GM18873 (cell line): ENCODE measurements around the gene GPR107.

ENCODE experiments used
- ATAC-seq: cut with Tn5 transposase; IDR thresholded peaks from one replicate; pipeline ENCODE4 v1.9.1; 2021; ENCODE audit warnings: mild to moderate bottlenecking, moderate library complexity, moderate number of reproducible peaks; ENCODE audit not compliant: unreplicated experiment, low FRiP score

Gene GPR107

DNA sequence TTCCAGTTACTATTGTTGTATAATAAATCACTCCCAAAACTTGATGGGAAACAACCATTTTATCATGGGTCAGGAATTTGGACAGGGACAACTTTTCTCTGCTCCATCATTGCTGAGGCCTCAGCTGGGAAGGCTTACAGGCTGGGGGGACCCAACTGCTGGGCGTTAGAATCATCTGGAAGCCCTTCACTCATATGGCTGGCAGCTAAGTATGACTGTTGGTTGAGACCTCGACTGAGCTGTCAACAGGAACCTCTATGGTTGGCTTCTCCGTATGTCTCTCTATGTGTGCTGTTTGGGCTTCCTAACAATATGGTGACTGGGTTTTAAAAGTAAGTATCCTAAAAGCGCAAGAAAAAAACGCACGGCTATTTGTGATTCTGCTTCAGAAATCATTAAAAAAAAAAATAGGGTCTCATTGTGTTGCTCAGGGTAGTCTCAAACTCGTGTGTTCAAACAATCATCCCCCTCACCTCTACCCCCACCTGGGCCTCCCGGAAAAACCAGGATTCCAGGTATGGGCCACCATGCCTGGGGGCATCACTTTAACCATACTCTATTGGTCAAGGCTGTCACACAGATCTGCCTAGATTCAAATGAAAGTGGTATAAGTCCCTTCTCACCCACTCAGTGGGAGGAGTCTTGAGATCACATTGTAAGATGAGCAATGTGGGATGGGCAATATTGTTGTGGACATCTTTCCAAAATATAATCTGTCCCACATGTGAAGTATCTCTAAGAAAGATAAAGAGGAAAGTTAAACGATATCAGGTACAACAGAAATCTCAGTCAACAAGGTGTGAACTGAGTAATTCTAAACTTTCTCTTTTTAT lies 26.0 kb upstream of the GPR107 start:
- no peak for ATAC-seq

- no peak for ATAC-seq
Measured at GRCh38 chr9:130028493-130029222, 25.0 kb upstream of the GPR107 start.

DNA sequence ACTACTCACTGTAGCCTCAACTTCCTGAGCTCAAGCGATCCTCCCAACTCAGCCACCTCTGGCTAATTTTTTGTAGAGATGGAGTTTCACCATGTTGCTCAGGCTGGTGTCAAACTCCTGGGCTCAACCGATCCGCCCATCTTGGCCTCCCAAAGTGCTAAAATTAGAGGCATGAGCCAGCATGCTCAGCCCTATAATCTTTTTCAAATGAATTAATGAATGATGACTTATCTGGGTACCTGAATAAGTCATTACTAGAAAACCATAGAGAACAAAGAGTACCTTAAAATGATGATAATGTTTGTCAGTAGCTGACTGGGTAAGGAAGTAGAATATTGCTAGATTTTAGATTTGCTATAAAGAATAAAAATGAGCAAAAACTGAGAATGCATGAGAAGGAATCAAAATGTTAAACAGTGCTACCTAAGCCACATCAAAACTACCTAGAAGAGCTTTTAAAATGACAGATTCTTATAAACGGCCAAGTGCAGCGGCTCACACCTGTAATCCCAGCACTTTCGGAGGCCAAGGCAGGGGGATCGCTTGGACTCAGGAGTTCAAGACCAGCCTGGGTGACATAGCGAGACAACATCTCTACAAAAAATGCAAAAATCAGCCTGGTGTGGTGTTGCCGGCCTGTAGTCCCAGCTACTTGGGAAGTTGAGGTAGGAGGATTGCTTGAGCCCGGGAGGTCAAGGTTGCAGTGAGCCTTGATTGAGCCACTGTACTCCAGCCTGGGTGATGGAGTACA lies 24.3 kb upstream of the GPR107 start:
- no peak for ATAC-seq

GRCh38 chr9:130030651-130031127 lies 23.0 kb upstream of the GPR107 start:
- no peak for ATAC-seq

- no peak for ATAC-seq
Measured at GRCh38 chr9:130034570-130034969, 19.1 kb upstream of the GPR107 start.

GRCh38 chr9:130036099-130036498 lies 17.6 kb upstream of the GPR107 start:
- no peak for ATAC-seq

GRCh38 chr9:130039528-130040147 lies 14.1 kb upstream of the GPR107 start:
- no peak for ATAC-seq

DNA sequence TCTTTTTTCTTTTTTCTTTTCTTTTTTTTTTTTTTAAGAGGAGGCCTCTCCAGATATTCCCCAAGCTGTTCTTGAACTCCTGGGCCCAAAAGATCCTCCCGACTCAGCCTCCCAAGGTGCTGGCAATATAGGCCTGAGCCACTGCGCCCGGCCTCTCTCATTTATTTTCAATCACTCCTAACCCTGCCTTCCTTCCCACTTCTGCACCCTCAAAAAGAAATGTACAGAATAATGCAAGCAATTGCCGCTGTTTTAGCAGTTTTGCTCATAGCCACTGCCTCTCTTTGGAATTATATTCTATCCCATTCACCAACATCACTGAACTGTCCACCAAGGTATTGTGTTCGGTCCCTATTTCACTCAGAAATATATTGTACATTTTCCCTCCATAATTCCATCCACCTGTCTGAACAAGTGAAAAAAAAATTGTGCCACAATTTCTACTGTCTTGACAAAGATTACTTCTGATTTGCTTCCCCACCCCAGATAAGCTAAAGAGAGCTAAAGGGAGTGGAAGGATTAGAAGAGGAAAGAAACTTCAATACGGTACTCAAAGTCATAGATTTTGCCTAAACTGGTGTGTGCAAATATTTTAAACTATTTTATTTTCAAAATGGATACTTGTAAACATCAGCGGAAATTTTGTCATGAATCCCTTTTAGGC lies 12.6 kb upstream of the GPR107 start:
- ATAC-seq: no peak

GRCh38 chr9:130041648-130042405 lies 11.9 kb upstream of the GPR107 start:
- ATAC-seq: no peak

DNA sequence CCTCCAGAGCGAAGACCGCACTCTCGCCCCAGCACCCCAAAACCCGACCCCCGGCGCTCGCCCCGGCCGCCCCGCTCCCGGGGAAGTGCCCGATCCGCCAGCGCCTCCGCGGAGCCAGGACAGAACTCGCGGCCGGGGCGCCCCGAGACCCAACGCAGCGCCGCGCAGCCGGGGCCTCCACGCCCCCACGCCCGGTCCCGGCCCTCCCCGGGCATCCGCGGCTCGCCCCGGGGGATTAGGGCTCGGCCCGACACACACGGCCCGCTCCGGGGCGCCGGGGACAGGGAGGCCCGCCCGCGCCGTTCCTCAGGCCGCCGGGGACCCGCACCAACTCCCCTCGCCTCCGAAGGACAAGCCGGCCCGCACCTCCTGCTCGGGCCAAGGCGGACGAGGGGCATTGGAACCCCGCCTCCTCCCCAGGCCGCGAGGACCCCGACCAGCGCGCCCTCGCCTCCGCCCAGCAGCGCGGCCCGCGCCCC lies 11.3 kb upstream of the GPR107 start:
- ATAC-seq: no peak

DNA sequence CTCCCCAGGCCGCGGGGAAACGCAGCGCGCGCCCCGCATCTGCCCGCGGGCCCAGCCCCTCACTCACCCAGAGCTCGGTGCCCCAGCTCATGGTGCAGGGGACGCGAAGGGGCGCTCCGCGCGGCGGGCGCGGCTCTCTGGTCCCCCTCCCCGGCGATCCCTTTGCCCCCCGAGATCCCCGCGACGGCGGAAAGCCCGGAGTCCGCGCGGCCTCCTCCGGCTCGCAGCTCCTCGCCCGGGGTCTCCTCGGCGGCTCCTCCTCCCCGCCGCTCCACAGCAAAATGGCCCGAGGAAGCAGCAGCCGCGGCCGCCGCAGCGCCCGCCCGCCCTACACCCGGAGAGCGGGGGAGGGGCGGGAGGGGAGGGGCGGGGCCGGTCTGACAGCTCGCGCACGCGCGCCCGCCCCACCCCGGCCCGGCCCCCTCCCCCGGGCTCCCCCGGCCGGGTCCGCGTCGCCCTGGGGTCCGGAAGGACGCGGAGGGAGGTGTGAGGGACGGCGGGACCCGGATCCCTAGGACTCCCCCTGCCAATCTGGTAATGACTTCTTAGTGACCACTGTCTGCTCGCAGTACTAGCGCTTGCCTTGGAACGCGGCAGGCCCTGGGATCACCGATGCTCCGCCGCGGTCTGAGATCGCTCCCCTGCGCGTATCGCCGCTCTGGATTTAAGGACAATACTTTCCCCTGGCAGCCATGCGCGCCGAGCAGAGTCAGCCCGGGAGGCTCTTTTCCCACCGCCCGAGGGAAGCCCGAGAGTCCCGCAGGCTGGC lies 10.6 kb upstream of the GPR107 start, which contains the start of gene FNBP1:
Gene FNBP1, minus strand, starts transcription at position 305 of the 769 bp plus-strand sequence. Its CDS starts 214 bp downstream, at position 91.
- no peak for ATAC-seq

DNA sequence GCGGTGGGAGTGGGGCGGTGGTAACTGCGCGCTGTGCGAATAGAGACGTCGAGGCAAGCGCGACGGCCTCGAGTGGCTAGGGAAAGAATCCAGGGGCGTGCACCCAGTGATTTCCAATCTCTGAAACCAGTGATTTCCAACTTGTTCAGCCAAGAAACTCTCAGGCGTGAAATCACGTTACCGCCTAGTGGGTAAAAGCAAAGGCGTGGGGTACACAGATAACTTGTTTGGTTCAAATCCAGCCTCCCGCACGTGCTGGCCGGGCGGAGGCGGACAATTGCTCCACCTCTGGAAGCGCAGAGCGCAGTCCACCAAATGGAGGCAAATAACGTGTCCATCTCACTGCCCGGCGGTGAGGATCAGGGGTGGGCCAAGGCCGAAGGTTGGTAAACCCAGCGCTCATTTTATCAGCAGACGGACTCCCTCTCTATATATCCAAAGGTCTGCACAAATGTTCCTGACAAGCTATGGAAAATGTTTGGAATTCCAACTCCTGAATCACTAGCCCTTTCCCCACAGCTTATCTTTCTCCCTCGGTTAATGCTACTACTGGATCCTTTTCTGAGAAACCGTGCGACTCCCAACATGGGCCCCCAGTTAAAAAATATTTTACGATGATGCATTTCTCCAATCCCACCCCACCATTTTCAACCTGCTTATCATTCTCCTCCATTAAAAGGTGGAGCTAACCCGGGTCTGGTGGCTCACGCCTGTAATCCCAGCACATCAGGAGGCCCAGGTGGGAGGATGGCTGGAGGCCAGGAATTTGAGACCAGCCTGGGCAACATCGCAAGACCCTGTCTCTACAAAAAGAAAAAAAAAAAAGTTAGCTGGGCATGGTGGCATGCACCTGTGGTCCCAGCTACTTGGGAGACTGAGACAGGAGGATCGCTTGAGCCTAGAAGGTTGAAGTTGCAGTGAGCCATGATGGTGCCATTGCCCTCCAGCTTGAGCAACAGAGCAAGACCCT lies 9.8 kb upstream of the GPR107 start:
- ATAC-seq: no peak

- no peak for ATAC-seq
Measured at GRCh38 chr9:130045725-130046450, 7.8 kb upstream of the GPR107 start.

DNA sequence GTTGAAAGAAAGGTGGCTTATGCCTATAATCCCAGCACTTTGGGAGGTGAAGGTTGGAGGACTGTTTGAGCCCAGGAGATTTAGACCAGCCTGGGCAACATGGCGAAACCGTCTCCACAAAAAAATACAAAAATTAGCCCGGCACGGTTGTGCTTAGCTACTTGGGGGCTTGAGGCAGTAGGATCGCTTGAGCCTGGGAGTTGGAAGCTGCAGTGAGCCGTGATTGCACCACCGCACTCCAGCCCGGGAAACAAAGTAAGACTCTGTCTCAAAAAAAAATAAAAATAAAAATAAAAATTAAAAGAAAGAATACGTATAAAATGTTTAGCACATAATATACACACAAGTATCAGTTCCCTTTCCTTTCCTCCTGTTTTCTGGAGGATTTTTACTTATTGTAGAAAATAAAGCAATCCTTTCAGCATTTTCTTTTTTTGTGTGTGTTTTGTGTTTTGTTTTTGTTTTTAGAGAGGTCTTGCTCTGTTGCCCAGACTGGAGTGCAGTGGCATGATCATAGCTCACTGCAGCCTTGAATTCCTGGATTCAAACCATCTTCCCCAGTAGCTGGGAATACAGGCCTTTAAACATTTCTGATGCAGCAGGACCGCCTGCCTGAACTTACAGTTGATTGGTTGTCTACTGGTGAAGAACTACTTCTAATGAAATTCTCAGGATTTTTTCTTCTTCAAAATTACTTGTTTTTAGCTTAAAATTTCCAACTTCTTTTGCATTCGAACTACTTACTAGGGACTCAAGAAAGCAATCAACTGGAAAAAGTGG lies 4.1 kb upstream of the GPR107 start:
- ATAC-seq: no peak

DNA sequence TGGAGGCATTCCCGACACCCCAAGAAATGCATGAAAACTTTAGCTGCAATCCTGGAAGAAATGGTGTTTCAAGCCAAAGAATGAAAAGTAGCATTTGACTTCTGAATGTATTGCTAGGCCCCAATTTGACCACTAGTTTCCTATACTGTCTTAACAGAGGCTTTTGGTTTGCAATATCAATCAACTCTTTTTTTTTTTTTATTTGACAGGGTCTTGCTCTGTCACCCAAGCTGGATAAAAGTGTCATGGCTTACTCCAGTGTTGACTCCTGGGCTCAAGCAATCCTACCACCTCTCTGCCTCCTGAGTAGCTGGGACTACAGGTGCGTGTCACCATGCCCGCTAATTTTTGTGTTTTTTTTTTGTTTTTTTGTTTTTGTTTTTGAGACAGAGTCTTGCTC lies 3.2 kb upstream of the GPR107 start:
- no peak for ATAC-seq

DNA sequence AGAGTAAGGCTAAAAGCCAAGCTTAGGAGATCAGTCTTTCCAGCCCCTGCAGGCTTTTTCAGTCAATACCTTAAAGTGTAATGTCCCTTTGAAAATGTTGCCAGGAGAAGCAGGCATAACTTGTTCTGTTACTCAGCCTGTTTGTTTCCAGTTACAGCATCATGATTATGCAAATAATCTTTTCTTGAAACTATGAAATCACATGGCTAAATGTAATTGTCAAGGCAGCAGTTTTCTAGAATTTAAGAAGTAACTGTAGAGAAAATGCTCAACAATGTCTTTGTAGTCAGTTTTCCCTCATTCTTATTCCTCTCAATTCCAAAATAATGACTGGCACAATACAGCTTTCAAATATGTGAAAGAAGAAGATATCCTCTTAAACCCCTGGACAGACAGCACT lies 1.9 kb upstream of the GPR107 start:
- no peak for ATAC-seq
